GM21723 (cell line): ENCODE results near the gene PTGIS.

Experiments used
- ATAC-seq: cut with Tn5 transposase; IDR thresholded peaks from one replicate; pipeline ENCODE4 v1.9.1; 2021; ENCODE audit warnings: mild to moderate bottlenecking, moderate library complexity; ENCODE audit not compliant: unreplicated experiment

PTGIS gene

GRCh38 chr20:49503176-49503575, 64.8 kb downstream of the PTGIS start:
- no peak for ATAC-seq

GRCh38 chr20:49501917-49502316, 66.0 kb downstream of the PTGIS start:
- no peak for ATAC-seq

- no peak for ATAC-seq
These were observed 70.6 kb downstream of the PTGIS start for GRCh38 chr20:49497398-49497669.

GRCh38 chr20:49496553-49497397, 71.2 kb downstream of the PTGIS start:
- no peak for ATAC-seq

GRCh38 chr20:49496043-49496442, 71.9 kb downstream of the PTGIS start:
- no peak for ATAC-seq

- ATAC-seq: no peak
These were observed 77.2 kb downstream of the PTGIS start for GRCh38 chr20:49490689-49491088.

GRCh38 chr20:49489688-49490087, 78.2 kb downstream of the PTGIS start:
- no peak for ATAC-seq

GRCh38 chr20:49486064-49486463, 81.9 kb downstream of the PTGIS start:
- ATAC-seq: no peak

- ATAC-seq: no peak
These were observed 82.4 kb downstream of the PTGIS start for GRCh38 chr20:49485563-49485962.

GRCh38 chr20:49484180-49485140, 83.5 kb downstream of the PTGIS start:
- ATAC-seq: no peak

- no peak for ATAC-seq
These were observed 84.2 kb downstream of the PTGIS start for GRCh38 chr20:49483696-49484123.

- no peak for ATAC-seq
These were observed 84.8 kb downstream of the PTGIS start for GRCh38 chr20:49483018-49483695.

- ATAC-seq: no peak
These were observed 85.3 kb downstream of the PTGIS start, which contains the start of gene KCNB1 for GRCh38 chr20:49482621-49483017. TSS of gene KCNB1 (minus strand) at chr20:49482668. CDS start at chr20:49482480, 188 bp downstream.

GRCh38 chr20:49482173-49482572, 85.8 kb downstream of the PTGIS start:
- ATAC-seq: no peak

- no peak for ATAC-seq
These were observed 86.8 kb downstream of the PTGIS start for GRCh38 chr20:49481116-49481515.

GRCh38 chr20:49480236-49480635, 87.7 kb downstream of the PTGIS start:
- ATAC-seq: no peak

- no peak for ATAC-seq
These were observed 88.2 kb downstream of the PTGIS start for GRCh38 chr20:49479785-49480184.

GRCh38 chr20:49478754-49479689, 88.9 kb downstream of the PTGIS start:
- no peak for ATAC-seq

- no peak for ATAC-seq
These were observed 89.7 kb downstream of the PTGIS start for GRCh38 chr20:49478266-49478665.

GRCh38 chr20:49477200-49477599, 90.7 kb downstream of the PTGIS start:
- no peak for ATAC-seq
